ENCODE results near the gene MGRN1. TPM values are rescaled to one million over a fixed set of nuclear protein-coding genes. Genes with fewer than 3 reads are reported as not detected.

MGRN1 gene
- total RNA-seq, 1 experiment from 2014 or later = 22.7 TPM

- Histone ChIP-seq H3K4me1 (ENCODE audit: insufficient read depth, low read length) (no peaks in the 10 kb centered on the region; the same call in 1 of the 2 replicates), H3K9me2 (replicated peaks; ENCODE audit: low read length) (no peaks in the 10 kb centered on the region), H3K36me3 (ENCODE audit: low read depth, low read length) (no peaks in the 10 kb centered on the region), H3K9ac (ENCODE audit: low read length) (no peak overlapping the region), H3K9me3 (ENCODE audit: low read length) (no peaks in the 10 kb centered on the region), H3F3A (ENCODE audit: low read length, unreplicated experiment) (no peaks in the 10 kb centered on the region), H4K20me1 (ENCODE audit: low read length) (no peaks in the 10 kb centered on the region), H2AFZ (ENCODE audit: low read length) (no peak overlapping the region), H3K4me2 (ENCODE audit: low read length) (no peak overlapping the region), H3K79me2 (ENCODE audit: low read length) (no peaks in the 10 kb centered on the region), H3K4me3 (ENCODE audit: low read length) (no peak overlapping the region), H3K27me3 (ENCODE audit: low read length) (no peaks in the 10 kb centered on the region), H3K27ac (ENCODE audit: low read length) (no peak overlapping the region)
- DNase-seq (no peak), ATAC-seq (no peak)
- TF ChIP-seq EZH2 (IDR thresholded peaks at IDR 0.05; ENCODE audit: low read length, unreplicated experiment) = no peak
- no peak for TF ChIP-seq CTCF (conservative IDR thresholded peaks at IDR 0.05; ENCODE audit: low read depth, low read length)
- no peak for TF ChIP-seq EZH2phosphoT487 (IDR thresholded peaks at IDR 0.05; ENCODE audit: borderline replicate concordance, low read length)
- ChIA-PET POLR2A (ENCODE audit: unreplicated experiment) (no interaction called here), CTCF (interaction anchor here (0.5 kb wide), 1 partner anchor 405 kb away, joined by 4 read pairs; no protein-coding TSS in a partner anchor)
- intact Hi-C loops (cut with micrococcal nuclease) = no loop called here
- no TSS peak for BruUV-seq (replicated peaks)
Observed at GRCh38 chr16:4659363-4660353, 35.0 kb downstream of the MGRN1 start.

- TF ChIP-seq CTCF (conservative IDR thresholded peaks at IDR 0.05; ENCODE audit: low read depth, low read length) (no peak), EZH2phosphoT487 (IDR thresholded peaks at IDR 0.05; ENCODE audit: borderline replicate concordance, low read length) (no peak), EZH2 (IDR thresholded peaks at IDR 0.05; ENCODE audit: low read length, unreplicated experiment) (no peak)
- Histone ChIP-seq H4K20me1 (ENCODE audit: low read length) (no peaks in the 10 kb centered on the region), H3K36me3 (ENCODE audit: low read depth, low read length) (no peaks in the 10 kb centered on the region), H3K9me3 (ENCODE audit: low read length) (no peaks in the 10 kb centered on the region), H3K4me2 (ENCODE audit: low read length) (no peak overlapping the region), H3K9ac (ENCODE audit: low read length) (no peak overlapping the region), H3K4me1 (ENCODE audit: insufficient read depth, low read length) (no peaks in the 10 kb centered on the region; the same call in 1 of the 2 replicates), H2AFZ (ENCODE audit: low read length) (no peak overlapping the region), H3K9me2 (replicated peaks; ENCODE audit: low read length) (no peaks in the 10 kb centered on the region), H3K4me3 (ENCODE audit: low read length) (no peak overlapping the region), H3K27ac (ENCODE audit: low read length) (no peak overlapping the region), H3K27me3 (ENCODE audit: low read length) (no peaks in the 10 kb centered on the region), H3K79me2 (ENCODE audit: low read length) (no peaks in the 10 kb centered on the region), H3F3A (ENCODE audit: low read length, unreplicated experiment) (no peaks in the 10 kb centered on the region)
- ATAC-seq (no peak), DNase-seq (no peak)
- intact Hi-C loops (cut with micrococcal nuclease) = no loop called here
- no TSS peak for BruUV-seq (replicated peaks)
- ChIA-PET POLR2A (ENCODE audit: unreplicated experiment) (no interaction called here), CTCF (interaction anchor here (0.5 kb wide), 1 partner anchor 406 kb away, joined by 4 read pairs; no protein-coding TSS in a partner anchor)
Observed at GRCh38 chr16:4660454-4661007, 35.9 kb downstream of the MGRN1 start.
